Gastrocnemius medialis (tissue), 4 donors: ENCODE results near the gene BTBD16.

Experiments
- POLR2A ChIP-seq, 2 donors: fragments of 450-650 bp; IDR thresholded peaks; one replicate each; pipeline ENCODE4 v1.6.1; 2017; ENCODE audit warnings: antibody characterized with exemption in 2 of 2, mild to moderate bottlenecking in 2 of 2, moderate library complexity in 2 of 2
- TF ChIP-seq, protein P1 (sequence below), 5 experiments: fragments of 450-650 bp in 3 of 5; fragments of 200-600 bp in 2 of 5; sonication (generic) in 2 of 5; IDR thresholded peaks in 4 of 5; conservative IDR thresholded peaks in 1 of 5; 1 replicate in 4 of 5; 2 replicates in 1 of 5; pipeline ENCODE4 v1.5.1; 2016 to 2019; ENCODE audit warnings: antibody characterized with exemption in 5 of 5, mild to moderate bottlenecking in 3 of 5, moderate library complexity in 3 of 5

DNA sequence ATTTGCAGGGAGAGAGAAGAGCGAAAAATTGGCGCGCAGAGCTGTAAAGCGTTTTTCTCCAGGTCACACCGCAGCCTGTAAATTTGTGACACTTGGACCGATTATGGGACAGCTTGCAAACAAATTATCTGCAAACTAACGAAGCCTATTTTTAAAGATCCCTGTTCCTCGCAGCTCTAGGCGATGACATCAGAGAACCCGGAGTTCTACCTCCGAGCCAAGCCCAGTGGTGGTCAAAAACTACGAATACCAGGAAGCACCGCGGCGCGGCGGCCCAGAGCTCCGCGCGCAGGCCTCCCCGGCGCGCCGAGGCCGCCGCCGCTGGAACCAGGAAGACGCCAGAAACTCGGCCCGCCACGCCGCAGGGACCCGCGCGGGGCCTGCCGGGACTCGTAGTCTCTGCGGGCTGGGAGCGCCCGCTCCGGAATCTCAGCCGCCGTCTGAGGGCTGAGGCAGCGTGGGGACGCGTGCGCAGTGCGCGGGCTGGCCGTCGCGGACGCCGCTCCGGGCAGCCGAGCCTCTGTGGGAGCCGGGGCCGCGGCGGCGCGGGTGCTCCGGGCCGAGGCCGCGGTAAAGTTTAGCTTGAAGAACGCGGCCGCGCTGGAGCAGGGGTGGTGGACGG lies 103.3 kb downstream of the BTBD16 start, which contains the start of gene PLEKHA1:
- TF ChIP-seq, protein P1, sequence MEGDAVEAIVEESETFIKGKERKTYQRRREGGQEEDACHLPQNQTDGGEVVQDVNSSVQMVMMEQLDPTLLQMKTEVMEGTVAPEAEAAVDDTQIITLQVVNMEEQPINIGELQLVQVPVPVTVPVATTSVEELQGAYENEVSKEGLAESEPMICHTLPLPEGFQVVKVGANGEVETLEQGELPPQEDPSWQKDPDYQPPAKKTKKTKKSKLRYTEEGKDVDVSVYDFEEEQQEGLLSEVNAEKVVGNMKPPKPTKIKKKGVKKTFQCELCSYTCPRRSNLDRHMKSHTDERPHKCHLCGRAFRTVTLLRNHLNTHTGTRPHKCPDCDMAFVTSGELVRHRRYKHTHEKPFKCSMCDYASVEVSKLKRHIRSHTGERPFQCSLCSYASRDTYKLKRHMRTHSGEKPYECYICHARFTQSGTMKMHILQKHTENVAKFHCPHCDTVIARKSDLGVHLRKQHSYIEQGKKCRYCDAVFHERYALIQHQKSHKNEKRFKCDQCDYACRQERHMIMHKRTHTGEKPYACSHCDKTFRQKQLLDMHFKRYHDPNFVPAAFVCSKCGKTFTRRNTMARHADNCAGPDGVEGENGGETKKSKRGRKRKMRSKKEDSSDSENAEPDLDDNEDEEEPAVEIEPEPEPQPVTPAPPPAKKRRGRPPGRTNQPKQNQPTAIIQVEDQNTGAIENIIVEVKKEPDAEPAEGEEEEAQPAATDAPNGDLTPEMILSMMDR (IDR thresholded peaks at IDR 0.05 in 4 of 5, conservative IDR thresholded peaks at IDR 0.05 in 1 of 5): no peak
- peak; percentile 95 to 96 for TF ChIP-seq POLR2A (IDR thresholded peaks at IDR 0.05)
